K562 (cell line): ENCODE results near the gene CREB5. TPM values are rescaled to one million over a fixed set of nuclear protein-coding genes. Genes with fewer than 3 reads are reported as not detected.

Source experiments
- ATAC-seq: fragments of 200-7000 bp; cut with Tn5 transposase; 3 replicates; pipeline ENCODE4 v1.9.1; 2020; ENCODE audit warnings: moderate library complexity
- BruUV-seq: library from RNA; stranded (reverse); fragments of 400-500 nt; replicated peaks from 2 replicates; lab custom pipeline; 2021; lab: Mats Ljungman, UMichigan
- CTCF ChIA-PET: fragments of 300-600 bp; formaldehyde crosslinking; extraction: SDS; loops from one replicate; lab custom pipeline; 2021; ENCODE audit warnings: low intra/inter-chr PET ratio; lab: Yijun Ruan, JAX
- POLR2A ChIA-PET: fragments of 300-600, 350-650 bp; sonication (Branson Sonifier 250); formaldehyde crosslinking; extraction: SDS; loops from one replicate; lab custom pipeline; 2021; ENCODE audit warnings: antibody characterized with exemption, inconsistent platforms; lab: Yijun Ruan, JAX
- DNase-seq, 4 experiments: peaks; one replicate each; pipeline versions ENCODE4 v3.0.0 to v3.0.0-alpha.2; 2011 to 2018; ENCODE audit warnings: low spot score in 3 of 4, mixed read lengths in 3 of 4; ENCODE audit errors: extremely low read depth in 1 of 4
- FAIRE-seq: peaks from 2 replicates; lab custom pipeline; 2011; peaks lifted over from hg19 to GRCh38; lab: Jason Lieb, UNC
- H2AFZ ChIP-seq: 2 replicates; pipeline ENCODE4 v1.6.0; 2011; ENCODE audit warnings: low read depth, low read length, control low read depth, inconsistent platforms
- H3K27ac ChIP-seq: fragments of 200-600 bp; 3 replicates; pipeline ENCODE4 v1.8.0; 2011; ENCODE audit warnings: low read depth, mild to moderate bottlenecking, control low read depth, inconsistent platforms, low read length, moderate library complexity, mixed read lengths; ENCODE audit errors: extremely low read depth
- H3K27me3 ChIP-seq, 2 experiments: fragments of 300-600 bp in 1 of 2; 2 replicates in 1 of 2; 3 replicates in 1 of 2; pipeline versions ENCODE4 v1.6.0 to v1.8.0; 2011; ENCODE audit warnings: inconsistent platforms in 2 of 2, low read length in 2 of 2, mild to moderate bottlenecking in 1 of 2, mixed read lengths in 1 of 2, moderate library complexity in 1 of 2; ENCODE audit not compliant: control insufficient read depth in 2 of 2, insufficient read depth in 2 of 2
- H3K36me3 ChIP-seq: fragments of 300-600 bp; 3 replicates; pipeline ENCODE4 v1.8.0; 2011; ENCODE audit warnings: mild to moderate bottlenecking, low read length, inconsistent platforms; ENCODE audit not compliant: control insufficient read depth, insufficient read depth
- H3K4me1 ChIP-seq, 2 experiments: fragments of 200-600 bp in 1 of 2; replicated peaks in 1 of 2; 2 replicates in 1 of 2; 3 replicates in 1 of 2; pipeline versions ENCODE4 v1.5.1 to v1.8.0; 2011; ENCODE audit warnings: inconsistent platforms in 2 of 2, low read length in 2 of 2, mild to moderate bottlenecking in 1 of 2, mixed read lengths in 1 of 2, moderate library complexity in 1 of 2; ENCODE audit not compliant: control insufficient read depth in 2 of 2, insufficient read depth in 2 of 2
- H3K4me2 ChIP-seq: 2 replicates; pipeline ENCODE4 v1.6.1; 2011; ENCODE audit warnings: low read length, control low read depth, inconsistent platforms, mixed read lengths; ENCODE audit not compliant: insufficient read depth
- H3K4me3 ChIP-seq: fragments of 200-600 bp; sonication (generic), shearing (Covaris generic); 2 replicates; pipeline ENCODE4 v1.5.1; 2016; ENCODE audit warnings: control low read depth, inconsistent platforms
- H3K79me2 ChIP-seq: fragments of 200-600 bp; 3 replicates; pipeline ENCODE4 v1.8.0; 2011; ENCODE audit warnings: low read length, inconsistent platforms; ENCODE audit not compliant: control insufficient read depth, insufficient read depth
- H3K9ac ChIP-seq, 2 experiments: 2 replicates each; pipeline versions ENCODE4 v1.6.0 to v1.6.1; 2011; ENCODE audit warnings: low read depth in 2 of 2, low read length in 2 of 2, control low read depth in 1 of 2, inconsistent platforms in 1 of 2, mild to moderate bottlenecking in 1 of 2, mixed read lengths in 1 of 2; ENCODE audit not compliant: insufficient read depth in 1 of 2
- H3K9me1 ChIP-seq: one replicate; pipeline ENCODE4 v1.6.0; 2011; ENCODE audit warnings: inconsistent platforms, mild to moderate bottlenecking, low read length, moderate library complexity; ENCODE audit not compliant: control insufficient read depth, insufficient read depth
- H3K9me3 ChIP-seq: replicated peaks from 2 replicates; pipeline ENCODE4 v1.5.1; 2011; ENCODE audit warnings: low read depth, low read length, inconsistent platforms; ENCODE audit not compliant: control insufficient read depth, insufficient read depth
- H4K20me1 ChIP-seq: replicated peaks from 2 replicates; pipeline ENCODE4 v1.6.1; 2011; ENCODE audit warnings: low read length, inconsistent platforms, mixed read lengths; ENCODE audit not compliant: control insufficient read depth, insufficient read depth
- ADNP ChIP-seq: fragments of 200-800 bp; sonication (Bioruptor generic); IDR thresholded peaks from 2 replicates; pipeline ENCODE4 v1.6.1; 2016; ENCODE audit warnings: missing genetic modification characterization, missing compliant biosample characterization
- ARID3A ChIP-seq: IDR thresholded peaks from 2 replicates; pipeline ENCODE4 v1.6.1; 2012; ENCODE audit warnings: low read depth, low read length, improper control_type of control experiment, borderline replicate concordance
- CREB1 ChIP-seq, 2 experiments: sonication (generic) in 1 of 2; formaldehyde crosslinking in 1 of 2; IDR thresholded peaks; 2 replicates each; pipeline versions ENCODE4 v1.6.1 to v1.8.0; 2012 to 2022; ENCODE audit warnings: inconsistent platforms in 1 of 2, mild to moderate bottlenecking in 1 of 2, missing genetic modification reagents in 1 of 2, moderate library complexity in 1 of 2
- DIDO1 ChIP-seq: fragments of 450-650 bp; IDR thresholded peaks from 2 replicates; pipeline ENCODE4 v1.6.1; 2016; ENCODE audit warnings: low read depth, missing biosample characterization, missing genetic modification characterization
- DPF2 ChIP-seq: fragments of 450-650 bp; IDR thresholded peaks from 2 replicates; pipeline ENCODE4 v1.6.1; 2016
- HNRNPK ChIP-seq: fragments of 200-400 bp; formaldehyde crosslinking; IDR thresholded peaks from one replicate; pipeline ENCODE4 v1.6.1; 2018; ENCODE audit warnings: mild to moderate bottlenecking, low read depth, low read length; ENCODE audit not compliant: poor library complexity, severe bottlenecking
- HNRNPUL1 ChIP-seq: fragments of 200-400 bp; formaldehyde crosslinking; IDR thresholded peaks from 2 replicates; pipeline ENCODE4 v1.6.1; 2017; ENCODE audit warnings: low read length
- IRF2 ChIP-seq: sonication (generic); formaldehyde crosslinking; IDR thresholded peaks from 2 replicates; pipeline ENCODE4 v1.8.1; 2022; ENCODE audit warnings: mild to moderate bottlenecking, missing genetic modification reagents
- LCOR ChIP-seq: sonication (generic); formaldehyde crosslinking; IDR thresholded peaks from 2 replicates; pipeline ENCODE4 v1.8.0; 2022; ENCODE audit warnings: mild to moderate bottlenecking, missing genetic modification reagents
- PHTF2 ChIP-seq: fragments of 250-450 bp; sonication (Bioruptor Pico); IDR thresholded peaks from 2 replicates; pipeline ENCODE4 v1.5.0; 2021; ENCODE audit warnings: mild to moderate bottlenecking
- TRIM24 ChIP-seq, 2 experiments: fragments of 450-650 bp; IDR thresholded peaks; 2 replicates each; pipeline ENCODE4 v1.6.1; 2016
- YBX1 ChIP-seq: fragments of 450-650 bp; IDR thresholded peaks from 2 replicates; pipeline ENCODE4 v1.7.1; 2016; ENCODE audit warnings: mild to moderate bottlenecking
- ZBTB8A ChIP-seq: fragments of 450-650 bp; IDR thresholded peaks from 2 replicates; pipeline ENCODE4 v1.6.1; 2018; ENCODE audit warnings: mild to moderate bottlenecking, moderate library complexity; ENCODE audit not compliant: partially characterized antibody
- in situ Hi-C: fragments of 300-500 bp; cut with MboI; formaldehyde crosslinking; loops from 4 replicates; pipeline ENCODE4 v1.15.0; 2018; ENCODE audit warnings: inconsistent platforms, mixed read lengths
- intact Hi-C: fragments of 100-400 bp; cut with micrococcal nuclease; formaldehyde crosslinking; loops from 2 replicates; pipeline ENCODE4 v1.14.2; 2022
- polyA plus RNA-seq, 8 experiments: library from polyadenylated mRNA; depleted of rRNA in 4 of 8; stranded (reverse) in 5 of 8; unstranded in 3 of 8; fragments of >200 nt; fragmentation: Nextera tagmentation in 2 of 8; fragmentation: Illumina TruSeq in 1 of 8; extraction: Ambion mirVana in 2 of 8; extraction: Trizol in 1 of 8; gene quantifications; 2 replicates each; pipeline versions ENCODE4 v1.2.1 to v1.2.3, GENCODE V29; 2011 to 2014; ENCODE audit warnings: inconsistent platforms in 1 of 8, missing spikeins in 1 of 8
- total RNA-seq, 7 experiments: library from RNA; depleted of rRNA in 6 of 7; stranded (reverse); fragments of >200 nt in 6 of 7; fragmentation: Illumina TruSeq in 2 of 7; extraction: Trizol in 2 of 7; gene quantifications; 2 replicates each; pipeline versions ENCODE4 v1.2.1 to v1.2.3, GENCODE V29; 2011 to 2021; ENCODE audit warnings: low replicate concordance in 1 of 7
- TF ChIP-seq, protein P1 (sequence below): sonication (generic); formaldehyde crosslinking; IDR thresholded peaks from 2 replicates; pipeline ENCODE4 v1.8.0; 2022; ENCODE audit warnings: mild to moderate bottlenecking, missing genetic modification reagents
- TF ChIP-seq, protein P2 (sequence below): fragments of 450-650 bp; IDR thresholded peaks from 2 replicates; pipeline ENCODE4 v1.6.1; 2017; ENCODE audit warnings: mild to moderate bottlenecking, moderate library complexity
- TF ChIP-seq, protein P3 (sequence below): fragments of 450-650 bp; conservative IDR thresholded peaks from 2 replicates; pipeline ENCODE4 v1.6.1; 2016; ENCODE audit warnings: missing genetic modification characterization, low read depth, mild to moderate bottlenecking, control low read depth, missing compliant biosample characterization

The CREB5 gene
- total and polyA plus RNA-seq, 9 of the 15 experiments (the other 6 are each of a cell fraction or from before 2014, with no cell fraction given): 0.33 to 6.4 (median 1.8) TPM

GRCh38 chr7:28362812-28363211 is 49.5 kb upstream of the CREB5 start:
- CTCF ChIA-PET: no interaction called here
- ATAC-seq: no peak
- H3K4me1 ChIP-seq: no peaks in the 10 kb centered on the region
- no peaks in the 10 kb centered on the region for H3K9me1 ChIP-seq
- H3K4me2 ChIP-seq: no peak overlapping the region
- no peaks in the 10 kb centered on the region for H3K9me3 ChIP-seq
- H2AFZ ChIP-seq: no peak overlapping the region
- H3K4me3 ChIP-seq: no peak overlapping the region
- H3K79me2 ChIP-seq: no peaks in the 10 kb centered on the region
- no peaks in the 10 kb centered on the region for H4K20me1 ChIP-seq
- intact Hi-C loops (no loop called here), in situ Hi-C loops (no loop called here)
- no peak for DNase-seq
- no peak overlapping the region for H3K9ac ChIP-seq
- no peaks in the 10 kb centered on the region for H3K27me3 ChIP-seq
- POLR2A ChIA-PET: no interaction called here
- no peak overlapping the region for H3K27ac ChIP-seq
- FAIRE-seq: no peak
- no peaks in the 10 kb centered on the region for H3K36me3 ChIP-seq
- BruUV-seq: no TSS peak
- TF ChIP-seq, protein P1, sequence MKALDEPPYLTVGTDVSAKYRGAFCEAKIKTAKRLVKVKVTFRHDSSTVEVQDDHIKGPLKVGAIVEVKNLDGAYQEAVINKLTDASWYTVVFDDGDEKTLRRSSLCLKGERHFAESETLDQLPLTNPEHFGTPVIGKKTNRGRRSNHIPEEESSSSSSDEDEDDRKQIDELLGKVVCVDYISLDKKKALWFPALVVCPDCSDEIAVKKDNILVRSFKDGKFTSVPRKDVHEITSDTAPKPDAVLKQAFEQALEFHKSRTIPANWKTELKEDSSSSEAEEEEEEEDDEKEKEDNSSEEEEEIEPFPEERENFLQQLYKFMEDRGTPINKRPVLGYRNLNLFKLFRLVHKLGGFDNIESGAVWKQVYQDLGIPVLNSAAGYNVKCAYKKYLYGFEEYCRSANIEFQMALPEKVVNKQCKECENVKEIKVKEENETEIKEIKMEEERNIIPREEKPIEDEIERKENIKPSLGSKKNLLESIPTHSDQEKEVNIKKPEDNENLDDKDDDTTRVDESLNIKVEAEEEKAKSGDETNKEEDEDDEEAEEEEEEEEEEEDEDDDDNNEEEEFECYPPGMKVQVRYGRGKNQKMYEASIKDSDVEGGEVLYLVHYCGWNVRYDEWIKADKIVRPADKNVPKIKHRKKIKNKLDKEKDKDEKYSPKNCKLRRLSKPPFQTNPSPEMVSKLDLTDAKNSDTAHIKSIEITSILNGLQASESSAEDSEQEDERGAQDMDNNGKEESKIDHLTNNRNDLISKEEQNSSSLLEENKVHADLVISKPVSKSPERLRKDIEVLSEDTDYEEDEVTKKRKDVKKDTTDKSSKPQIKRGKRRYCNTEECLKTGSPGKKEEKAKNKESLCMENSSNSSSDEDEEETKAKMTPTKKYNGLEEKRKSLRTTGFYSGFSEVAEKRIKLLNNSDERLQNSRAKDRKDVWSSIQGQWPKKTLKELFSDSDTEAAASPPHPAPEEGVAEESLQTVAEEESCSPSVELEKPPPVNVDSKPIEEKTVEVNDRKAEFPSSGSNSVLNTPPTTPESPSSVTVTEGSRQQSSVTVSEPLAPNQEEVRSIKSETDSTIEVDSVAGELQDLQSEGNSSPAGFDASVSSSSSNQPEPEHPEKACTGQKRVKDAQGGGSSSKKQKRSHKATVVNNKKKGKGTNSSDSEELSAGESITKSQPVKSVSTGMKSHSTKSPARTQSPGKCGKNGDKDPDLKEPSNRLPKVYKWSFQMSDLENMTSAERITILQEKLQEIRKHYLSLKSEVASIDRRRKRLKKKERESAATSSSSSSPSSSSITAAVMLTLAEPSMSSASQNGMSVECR (CRISPR knock-in tag): no peak
- TF ChIP-seq HNRNPUL1 (no peak), DIDO1 (tag) (no peak), CREB1 (IDR thresholded peaks at IDR 0.05) (no peak), CREB1 (CRISPR knock-in tag; IDR thresholded peaks at IDR 0.05) (no peak), LCOR (no peak), ZBTB8A (no peak), DPF2 (no peak), TRIM24 (IDR thresholded peaks at IDR 0.05) (no peak), HNRNPK (no peak), YBX1 (no peak), IRF2 (no peak), ARID3A (no peak), ADNP (no peak), PHTF2 (CRISPR knock-in tag) (no peak)
- TF ChIP-seq, protein P2, sequence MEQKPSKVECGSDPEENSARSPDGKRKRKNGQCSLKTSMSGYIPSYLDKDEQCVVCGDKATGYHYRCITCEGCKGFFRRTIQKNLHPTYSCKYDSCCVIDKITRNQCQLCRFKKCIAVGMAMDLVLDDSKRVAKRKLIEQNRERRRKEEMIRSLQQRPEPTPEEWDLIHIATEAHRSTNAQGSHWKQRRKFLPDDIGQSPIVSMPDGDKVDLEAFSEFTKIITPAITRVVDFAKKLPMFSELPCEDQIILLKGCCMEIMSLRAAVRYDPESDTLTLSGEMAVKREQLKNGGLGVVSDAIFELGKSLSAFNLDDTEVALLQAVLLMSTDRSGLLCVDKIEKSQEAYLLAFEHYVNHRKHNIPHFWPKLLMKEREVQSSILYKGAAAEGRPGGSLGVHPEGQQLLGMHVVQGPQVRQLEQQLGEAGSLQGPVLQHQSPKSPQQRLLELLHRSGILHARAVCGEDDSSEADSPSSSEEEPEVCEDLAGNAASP: no peak
- TF ChIP-seq, protein P3, sequence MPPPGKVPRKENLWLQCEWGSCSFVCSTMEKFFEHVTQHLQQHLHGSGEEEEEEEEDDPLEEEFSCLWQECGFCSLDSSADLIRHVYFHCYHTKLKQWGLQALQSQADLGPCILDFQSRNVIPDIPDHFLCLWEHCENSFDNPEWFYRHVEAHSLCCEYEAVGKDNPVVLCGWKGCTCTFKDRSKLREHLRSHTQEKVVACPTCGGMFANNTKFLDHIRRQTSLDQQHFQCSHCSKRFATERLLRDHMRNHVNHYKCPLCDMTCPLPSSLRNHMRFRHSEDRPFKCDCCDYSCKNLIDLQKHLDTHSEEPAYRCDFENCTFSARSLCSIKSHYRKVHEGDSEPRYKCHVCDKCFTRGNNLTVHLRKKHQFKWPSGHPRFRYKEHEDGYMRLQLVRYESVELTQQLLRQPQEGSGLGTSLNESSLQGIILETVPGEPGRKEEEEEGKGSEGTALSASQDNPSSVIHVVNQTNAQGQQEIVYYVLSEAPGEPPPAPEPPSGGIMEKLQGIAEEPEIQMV (tag): no peak
